ENCODE results near the gene SH2D2A. TPM values are rescaled to one million over a fixed set of nuclear protein-coding genes. Genes with fewer than 3 reads are reported as not detected.

SH2D2A gene
- total and polyA plus RNA-seq, 2 donors (not counting 1 experiment from before 2014, with no cell fraction given) = 0.73 to 2.1 TPM

DNA sequence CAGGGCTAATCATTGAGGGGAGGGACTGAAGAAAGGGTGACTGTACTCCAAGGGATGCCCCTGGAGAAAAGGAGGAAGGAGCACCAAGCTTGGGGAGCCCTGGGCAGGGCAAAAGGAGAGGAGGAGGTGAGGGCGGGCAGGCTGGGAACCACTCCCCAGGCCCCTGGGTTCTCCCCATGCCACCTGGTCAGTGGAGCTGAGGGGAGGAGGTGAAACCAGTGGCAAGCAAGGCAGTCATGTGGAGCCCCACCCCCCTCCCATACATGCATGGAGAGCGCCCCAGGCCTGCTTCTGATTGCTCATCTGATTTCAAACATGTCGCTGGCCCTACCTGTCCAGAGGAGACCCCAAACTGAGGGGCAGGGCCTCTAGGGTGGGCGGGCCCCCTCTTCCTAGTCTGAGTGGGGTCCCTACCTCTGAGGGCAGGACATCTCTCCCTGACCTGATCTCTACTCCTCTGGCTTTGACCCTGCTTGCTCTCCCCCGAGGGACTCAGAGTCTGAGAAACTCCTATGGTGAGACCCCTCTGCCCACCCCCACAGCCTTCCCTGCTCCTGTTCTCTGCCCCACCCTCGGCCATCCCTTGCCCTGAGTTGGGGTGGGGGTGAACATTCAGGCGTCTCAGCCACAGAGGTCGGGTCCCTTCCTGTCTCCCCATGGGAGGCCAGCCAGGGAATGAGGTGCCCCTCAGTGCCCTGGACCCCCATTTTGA lies 23.7 kb upstream of the SH2D2A start:
- intact Hi-C loops (cut with micrococcal nuclease) = no loop called here
- H3K4me3 Mint-ChIP-seq = no peak overlapping the region
- no peaks in the 10 kb centered on the region for H4K20me1 ChIP-seq (ENCODE audit: control insufficient read depth, insufficient read depth, low read length, poor library complexity, severe bottlenecking)
- 70% methylated on average over 6 of the region's 8 CpGs for WGBS (ENCODE audit: insufficient coverage)
- ChIA-PET POLR2A (interaction anchor here (0.6 kb wide), 1 partner anchor 41 kb away, joined by 11 read pairs; no protein-coding TSS in a partner anchor), CTCF (no interaction called here)
- peaks cover 0 to 6% (median 0%) of the 10 kb centered on the region in 3 donors for H3K9me3 ChIP-seq (ENCODE audit: control extremely low read depth in 1 of 3, control insufficient read depth in 2 of 3, insufficient read depth in 1 of 3, low read length in 2 of 3)
- H3K27me3 ChIP-seq (replicated peaks in 1 of 4; ENCODE audit: control extremely low read depth in 1 of 4, control insufficient read depth in 3 of 4, insufficient read depth in 4 of 4, low read length in 3 of 4) = peaks cover 0 to 57% (median 21%) of the 10 kb centered on the region in 4 experiments
- H3K79me2 ChIP-seq (ENCODE audit: control insufficient read depth, insufficient read depth, low read length) = no peaks in the 10 kb centered on the region
- H3K9ac ChIP-seq (ENCODE audit: low read length) = no peak overlapping the region
- no peaks in the 10 kb centered on the region for H3K36me3 ChIP-seq (replicated peaks in 1 of 2; ENCODE audit: control extremely low read depth in 1 of 2, control insufficient read depth in 1 of 2, extremely low read depth in 1 of 2, insufficient read depth in 2 of 2, low read length in 1 of 2)
- no peak overlapping the region for H2AFZ ChIP-seq (ENCODE audit: insufficient read depth, low read depth, low read length, poor library complexity, severe bottlenecking)
- no peak overlapping the region for H3K4me2 ChIP-seq (replicated peaks; ENCODE audit: low read depth, low read length, poor library complexity, severe bottlenecking)
- ATAC-seq (ENCODE audit: low read depth) (no peak), DNase-seq (no peak)
- no peak overlapping the region for H3K27ac ChIP-seq (ENCODE audit: low read length in 2 of 2)
- H3K4me1 Mint-ChIP-seq = peaks cover 5% of the 10 kb centered on the region
- peaks cover 78% of the 10 kb centered on the region for H3K27me3 Mint-ChIP-seq
- H3K9me3 Mint-ChIP-seq (ENCODE audit: insufficient read depth) = no peaks in the 10 kb centered on the region
- peaks cover 7 to 8% of the 10 kb centered on the region in 2 donors for H3K4me1 ChIP-seq (ENCODE audit: control insufficient read depth in 2 of 2, insufficient read depth in 2 of 2, low read length in 2 of 2)
- H3K4me3 ChIP-seq (ENCODE audit: control extremely low read depth in 1 of 5, extremely low read depth in 1 of 5, insufficient read depth in 1 of 5, low read depth in 2 of 5, low read length in 4 of 5) = no peak overlapping the region
- TF ChIP-seq EZH2 (IDR thresholded peaks at IDR 0.05; ENCODE audit: borderline replicate concordance, insufficient read depth, low read depth, low read length, poor library complexity, severe bottlenecking) = no peak
- TF ChIP-seq, protein P1, sequence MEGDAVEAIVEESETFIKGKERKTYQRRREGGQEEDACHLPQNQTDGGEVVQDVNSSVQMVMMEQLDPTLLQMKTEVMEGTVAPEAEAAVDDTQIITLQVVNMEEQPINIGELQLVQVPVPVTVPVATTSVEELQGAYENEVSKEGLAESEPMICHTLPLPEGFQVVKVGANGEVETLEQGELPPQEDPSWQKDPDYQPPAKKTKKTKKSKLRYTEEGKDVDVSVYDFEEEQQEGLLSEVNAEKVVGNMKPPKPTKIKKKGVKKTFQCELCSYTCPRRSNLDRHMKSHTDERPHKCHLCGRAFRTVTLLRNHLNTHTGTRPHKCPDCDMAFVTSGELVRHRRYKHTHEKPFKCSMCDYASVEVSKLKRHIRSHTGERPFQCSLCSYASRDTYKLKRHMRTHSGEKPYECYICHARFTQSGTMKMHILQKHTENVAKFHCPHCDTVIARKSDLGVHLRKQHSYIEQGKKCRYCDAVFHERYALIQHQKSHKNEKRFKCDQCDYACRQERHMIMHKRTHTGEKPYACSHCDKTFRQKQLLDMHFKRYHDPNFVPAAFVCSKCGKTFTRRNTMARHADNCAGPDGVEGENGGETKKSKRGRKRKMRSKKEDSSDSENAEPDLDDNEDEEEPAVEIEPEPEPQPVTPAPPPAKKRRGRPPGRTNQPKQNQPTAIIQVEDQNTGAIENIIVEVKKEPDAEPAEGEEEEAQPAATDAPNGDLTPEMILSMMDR (IDR thresholded peaks at IDR 0.05) = no peak
- no peak overlapping the region for H3K27ac Mint-ChIP-seq

DNA sequence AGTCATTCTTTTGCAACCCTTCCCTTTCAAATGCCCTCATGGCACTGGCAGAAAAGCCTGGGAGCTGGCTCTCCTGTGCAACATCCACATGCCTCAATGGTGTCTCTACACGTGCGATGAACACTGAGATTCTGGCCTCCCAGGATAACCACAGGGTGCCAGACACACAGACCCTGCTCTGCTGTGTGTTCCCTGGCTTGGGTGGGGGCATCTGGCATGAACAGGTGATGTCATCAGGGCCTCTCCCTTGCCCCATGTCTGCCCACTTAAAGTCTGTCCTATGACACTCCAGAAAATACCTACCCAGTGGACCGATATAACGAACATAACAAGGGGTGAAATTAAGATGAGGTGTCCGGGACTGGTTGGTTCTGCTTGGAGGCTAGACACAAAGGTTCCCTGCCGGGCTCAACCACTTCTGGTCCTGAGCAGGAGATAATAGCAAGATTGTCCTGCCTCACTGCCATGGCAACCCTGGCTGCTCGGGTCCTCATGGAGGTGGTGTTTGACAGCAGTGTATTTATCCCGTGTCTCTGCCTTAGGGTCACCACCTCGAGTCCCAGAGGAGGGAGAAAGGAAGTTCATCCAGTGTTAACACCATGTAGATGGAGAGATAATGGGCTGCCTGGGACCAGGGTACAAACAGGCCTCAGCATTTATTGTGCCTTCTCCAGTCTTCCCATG lies 22.9 kb upstream of the SH2D2A start:
- H3K27ac Mint-ChIP-seq = no peak overlapping the region
- 31% methylated on average over 6 of the region's 9 CpGs for WGBS (ENCODE audit: insufficient coverage)

More for the DNA sequence above, 22.9 kb upstream of the SH2D2A start:
- Histone ChIP-seq H3K4me3 (ENCODE audit: control extremely low read depth in 1 of 5, extremely low read depth in 1 of 5, insufficient read depth in 1 of 5, low read depth in 2 of 5, low read length in 4 of 5) (no peak overlapping the region), H3K9me3 (ENCODE audit: control extremely low read depth in 1 of 3, control insufficient read depth in 2 of 3, insufficient read depth in 1 of 3, low read length in 2 of 3) (peaks cover 0 to 3% (median 0%) of the 10 kb centered on the region in 3 donors), H3K4me1 (ENCODE audit: control insufficient read depth in 2 of 2, insufficient read depth in 2 of 2, low read length in 2 of 2) (peaks cover 0 to 2% of the 10 kb centered on the region in 2 donors), H2AFZ (ENCODE audit: insufficient read depth, low read depth, low read length, poor library complexity, severe bottlenecking) (no peak overlapping the region), H3K36me3 (replicated peaks in 1 of 2; ENCODE audit: control extremely low read depth in 1 of 2, control insufficient read depth in 1 of 2, extremely low read depth in 1 of 2, insufficient read depth in 2 of 2, low read length in 1 of 2) (no peaks in the 10 kb centered on the region), H3K4me2 (replicated peaks; ENCODE audit: low read depth, low read length, poor library complexity, severe bottlenecking) (no peak overlapping the region), H3K27ac (ENCODE audit: low read length in 2 of 2) (no peak overlapping the region), H3K79me2 (ENCODE audit: control insufficient read depth, insufficient read depth, low read length) (no peaks in the 10 kb centered on the region), H3K27me3 (replicated peaks in 1 of 4; ENCODE audit: control extremely low read depth in 1 of 4, control insufficient read depth in 3 of 4, insufficient read depth in 4 of 4, low read length in 3 of 4) (peaks cover 0 to 49% (median 16%) of the 10 kb centered on the region in 4 experiments), H3K9ac (ENCODE audit: low read length) (no peak overlapping the region), H4K20me1 (ENCODE audit: control insufficient read depth, insufficient read depth, low read length, poor library complexity, severe bottlenecking) (no peaks in the 10 kb centered on the region)
- H3K27me3 Mint-ChIP-seq = peaks cover 72% of the 10 kb centered on the region
- no peaks in the 10 kb centered on the region for H3K9me3 Mint-ChIP-seq (ENCODE audit: insufficient read depth)
- ATAC-seq (ENCODE audit: low read depth) = no peak
- no peak for DNase-seq
- ChIA-PET CTCF (interaction anchor here (0.9 to 3.6 kb wide), 7 partner anchors 9 to 113 kb away, joined by 3 to 26 read pairs (median 4); partner anchors contain the start of gene NTRK1), POLR2A (no interaction called here)
- peaks cover 3% of the 10 kb centered on the region for H3K4me1 Mint-ChIP-seq
- intact Hi-C loops (cut with micrococcal nuclease) = loop anchor here (1.0 kb wide), 1 partner anchor 51 kb away; no protein-coding TSS in a partner anchor
- TF ChIP-seq, protein P1 (IDR thresholded peaks at IDR 0.05) = no peak
- no peak for TF ChIP-seq EZH2 (IDR thresholded peaks at IDR 0.05; ENCODE audit: borderline replicate concordance, insufficient read depth, low read depth, low read length, poor library complexity, severe bottlenecking)
- H3K4me3 Mint-ChIP-seq = no peak overlapping the region

Measured in B cell (primary cell).